Measurements from ENCODE around the gene HHIPL1.
"Not testable (repeated sequence)": the region's sequence is repeated elsewhere in the genome, so short reads cannot be mapped to it uniquely, and the experiment has no call there.

HHIPL1 gene

GRCh38 chr14:99633918-99634317 is 11.0 kb upstream of the HHIPL1 start:
- no peak for DNase-seq (ENCODE audit: low read depth)
- H3K4me3 ChIP-seq (ENCODE audit: control insufficient read depth, low read depth, low read length): no peak overlapping the region
- TF ChIP-seq, protein P1, sequence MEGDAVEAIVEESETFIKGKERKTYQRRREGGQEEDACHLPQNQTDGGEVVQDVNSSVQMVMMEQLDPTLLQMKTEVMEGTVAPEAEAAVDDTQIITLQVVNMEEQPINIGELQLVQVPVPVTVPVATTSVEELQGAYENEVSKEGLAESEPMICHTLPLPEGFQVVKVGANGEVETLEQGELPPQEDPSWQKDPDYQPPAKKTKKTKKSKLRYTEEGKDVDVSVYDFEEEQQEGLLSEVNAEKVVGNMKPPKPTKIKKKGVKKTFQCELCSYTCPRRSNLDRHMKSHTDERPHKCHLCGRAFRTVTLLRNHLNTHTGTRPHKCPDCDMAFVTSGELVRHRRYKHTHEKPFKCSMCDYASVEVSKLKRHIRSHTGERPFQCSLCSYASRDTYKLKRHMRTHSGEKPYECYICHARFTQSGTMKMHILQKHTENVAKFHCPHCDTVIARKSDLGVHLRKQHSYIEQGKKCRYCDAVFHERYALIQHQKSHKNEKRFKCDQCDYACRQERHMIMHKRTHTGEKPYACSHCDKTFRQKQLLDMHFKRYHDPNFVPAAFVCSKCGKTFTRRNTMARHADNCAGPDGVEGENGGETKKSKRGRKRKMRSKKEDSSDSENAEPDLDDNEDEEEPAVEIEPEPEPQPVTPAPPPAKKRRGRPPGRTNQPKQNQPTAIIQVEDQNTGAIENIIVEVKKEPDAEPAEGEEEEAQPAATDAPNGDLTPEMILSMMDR (IDR thresholded peaks at IDR 0.05; ENCODE audit: control insufficient read depth, insufficient read depth, low read depth, low read length, missing control alignments): no peak

DNA sequence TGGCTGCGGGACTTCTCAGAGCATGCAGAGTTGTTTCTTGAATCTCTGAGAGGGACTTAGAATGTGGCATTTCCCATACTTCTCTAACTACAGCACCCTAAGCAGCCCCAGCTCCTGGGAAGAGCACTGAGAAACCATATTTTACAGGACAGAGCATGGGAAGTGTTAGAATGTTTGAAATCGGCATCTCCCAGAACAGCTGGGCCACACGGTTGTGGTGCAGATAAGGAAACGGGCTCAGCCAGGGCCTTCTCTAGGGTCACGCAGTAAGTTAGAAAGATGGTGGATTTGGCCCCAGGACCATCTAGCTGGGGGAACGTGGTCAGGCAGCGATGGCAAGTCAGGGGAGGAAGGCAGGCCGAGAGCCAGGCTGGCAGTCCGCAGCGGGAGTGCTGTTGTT is 10.5 kb upstream of the HHIPL1 start:
- no peak overlapping the region for H3K4me3 ChIP-seq (ENCODE audit: control insufficient read depth, low read depth, low read length)
- TF ChIP-seq, protein P1 (IDR thresholded peaks at IDR 0.05; ENCODE audit: control insufficient read depth, insufficient read depth, low read depth, low read length, missing control alignments): no peak
- no peak for DNase-seq (ENCODE audit: low read depth)

GRCh38 chr14:99635116-99635515 is 9.8 kb upstream of the HHIPL1 start:
- no peak for DNase-seq (ENCODE audit: low read depth)
- TF ChIP-seq, protein P1 (IDR thresholded peaks at IDR 0.05; ENCODE audit: control insufficient read depth, insufficient read depth, low read depth, low read length, missing control alignments): no peak
- H3K4me3 ChIP-seq (ENCODE audit: control insufficient read depth, low read depth, low read length): no peak overlapping the region

GRCh38 chr14:99636487-99636886 is 8.4 kb upstream of the HHIPL1 start:
- no peak overlapping the region for H3K4me3 ChIP-seq (ENCODE audit: control insufficient read depth, low read depth, low read length)
- DNase-seq (ENCODE audit: low read depth): no peak
- TF ChIP-seq, protein P1 (IDR thresholded peaks at IDR 0.05; ENCODE audit: control insufficient read depth, insufficient read depth, low read depth, low read length, missing control alignments): no peak

- TF ChIP-seq, protein P1 (IDR thresholded peaks at IDR 0.05; ENCODE audit: control insufficient read depth, insufficient read depth, low read depth, low read length, missing control alignments): no peak
- DNase-seq (ENCODE audit: low read depth): no peak
These were observed 7.3 kb upstream of the HHIPL1 start for GRCh38 chr14:99637624-99638023.

GRCh38 chr14:99642771-99643170 is 2.2 kb upstream of the HHIPL1 start:
- not testable (repeated sequence) for H3K4me3 ChIP-seq (ENCODE audit: control insufficient read depth, low read depth, low read length); DNase-seq (ENCODE audit: low read depth)

More at GRCh38 chr14:99637624-99638023, 7.3 kb upstream of the HHIPL1 start:
- no peak overlapping the region for H3K4me3 ChIP-seq (ENCODE audit: control insufficient read depth, low read depth, low read length)

DNA sequence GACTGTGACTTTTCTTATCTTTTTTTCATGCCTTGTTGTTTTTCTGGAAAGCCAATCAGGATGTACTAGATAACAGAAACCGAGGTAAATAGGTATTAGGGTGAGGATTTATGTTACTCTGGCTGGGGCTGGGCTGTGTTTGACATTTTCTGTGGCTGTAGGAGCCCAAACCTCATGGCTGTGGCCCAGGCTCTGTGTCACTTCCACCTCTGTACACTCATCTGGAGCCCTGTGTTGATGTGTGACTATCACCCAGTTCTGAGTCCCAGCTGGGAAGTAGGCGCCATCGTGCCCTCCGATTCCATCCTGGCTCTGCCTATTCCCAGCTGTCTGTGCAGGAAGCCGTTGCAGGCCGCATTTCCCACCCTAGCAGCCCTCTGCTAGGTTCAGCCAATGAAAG is 1.6 kb upstream of the HHIPL1 start:
- DNase-seq (ENCODE audit: low read depth): no peak
- no peak overlapping the region for H3K4me3 ChIP-seq (ENCODE audit: control insufficient read depth, low read depth, low read length)
- TF ChIP-seq, protein P1 (IDR thresholded peaks at IDR 0.05; ENCODE audit: control insufficient read depth, insufficient read depth, low read depth, low read length, missing control alignments): no peak

Data from AG09309 (cell line).